GOT3 (cell line): Measurements from ENCODE around the gene ANO6.

Experiments used
- DNase-seq: peaks from one replicate; lab custom pipeline; 2025; ENCODE audit warnings: mixed read lengths; lab: John Stamatoyannopoulos, UW

Gene ANO6

GRCh38 chr12:45279931-45280830 is 64.3 kb downstream of the ANO6 start:
- DNase-seq: no peak

DNA sequence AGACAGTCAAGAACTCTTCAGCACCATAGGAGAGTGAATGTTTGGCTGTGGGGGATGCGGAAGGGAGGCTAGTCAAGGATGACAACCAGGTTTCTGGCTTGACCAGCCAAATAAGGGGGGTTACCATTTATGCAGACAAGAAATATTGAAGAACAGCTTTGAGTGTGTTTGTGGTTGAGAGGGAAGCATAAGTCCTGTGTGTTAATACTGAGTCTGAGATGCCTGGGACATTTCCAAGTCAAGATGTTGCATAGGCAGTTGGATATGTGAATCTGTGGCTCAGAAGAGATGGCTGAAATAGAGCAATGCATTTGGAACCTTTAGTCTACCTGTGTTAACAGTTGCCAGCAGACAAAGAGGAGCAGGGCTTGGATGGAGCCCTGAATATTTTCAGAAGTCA is 66.1 kb downstream of the ANO6 start:
- no peak for DNase-seq

DNA sequence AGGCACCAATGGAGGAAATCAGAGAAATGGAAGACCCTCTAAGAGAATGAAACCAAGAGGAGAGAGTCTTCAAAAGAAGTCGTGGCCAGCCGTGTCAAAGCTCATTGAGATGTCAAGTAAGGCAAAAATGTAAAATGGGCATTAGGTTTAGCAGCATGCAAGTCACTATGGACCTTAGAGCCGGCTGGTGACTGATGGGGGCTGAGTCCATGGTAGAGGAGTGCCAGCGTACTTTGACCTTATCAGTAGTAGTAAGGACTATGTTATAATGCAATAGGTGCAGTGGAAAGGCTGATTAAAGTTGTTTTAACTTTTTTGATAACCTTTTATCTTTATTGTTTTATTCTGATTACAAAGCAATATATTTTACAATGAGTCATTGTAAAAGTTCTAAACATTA is 66.5 kb downstream of the ANO6 start:
- DNase-seq: no peak

DNA sequence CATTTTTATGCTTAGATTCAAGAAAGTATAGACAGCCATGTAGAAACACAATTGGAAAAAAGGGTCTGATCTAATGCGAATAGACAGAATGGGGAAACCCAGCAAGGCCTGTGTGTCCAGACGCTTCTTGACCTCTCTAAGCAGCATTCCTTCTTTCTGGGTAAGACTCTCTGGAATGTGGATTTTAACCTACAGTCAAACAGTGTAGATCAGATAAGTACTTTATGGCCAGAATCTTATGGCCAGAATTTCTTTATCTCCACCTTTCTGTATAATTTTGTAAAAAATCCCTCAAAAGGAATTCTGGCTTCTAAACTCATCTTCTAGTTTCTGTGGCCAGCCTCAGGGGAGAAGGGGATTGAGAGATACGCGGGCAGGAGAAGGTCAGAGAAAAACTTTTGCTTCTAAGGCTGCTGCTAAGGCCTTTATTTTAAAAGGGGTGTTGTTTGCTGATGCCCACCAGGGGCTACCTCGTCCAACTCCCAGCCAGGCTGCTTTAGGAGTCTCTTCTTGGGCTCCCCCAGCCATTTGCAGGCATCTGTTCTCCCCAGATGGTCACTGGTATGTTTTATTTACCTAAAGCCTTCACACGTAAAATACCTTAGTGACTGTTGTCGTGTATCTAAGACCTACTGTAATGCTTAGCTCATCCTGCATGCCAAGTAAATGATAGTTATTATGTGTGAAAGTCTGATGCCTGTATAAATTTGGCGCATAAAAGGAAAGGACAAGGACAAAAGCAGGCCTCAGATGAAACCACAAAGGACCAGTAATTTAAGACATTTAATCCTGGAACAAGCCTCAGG is 68.4 kb downstream of the ANO6 start:
- DNase-seq: no peak

DNA sequence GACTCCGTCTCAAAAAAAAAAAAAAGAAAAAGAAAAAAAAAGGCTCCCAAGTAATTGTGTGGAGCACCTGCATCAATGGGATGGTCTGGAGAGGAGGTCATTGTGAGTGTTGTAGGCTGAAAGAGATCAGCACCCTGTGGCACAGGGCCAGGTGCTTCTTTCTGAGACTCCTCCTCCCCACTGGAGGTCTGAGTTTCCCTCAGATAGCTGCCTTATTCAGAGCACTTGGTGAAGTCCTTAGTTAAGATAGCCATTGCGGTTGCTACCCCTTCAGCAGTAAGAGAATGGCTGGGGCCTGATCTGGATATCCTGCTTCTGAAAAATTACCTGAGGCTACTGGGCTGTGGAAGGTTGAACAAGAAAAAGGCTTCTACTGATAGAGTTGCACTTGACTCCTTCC is 69.8 kb downstream of the ANO6 start:
- no peak for DNase-seq

- DNase-seq: no peak
Measured at GRCh38 chr12:45286621-45287020, 70.7 kb downstream of the ANO6 start.

DNA sequence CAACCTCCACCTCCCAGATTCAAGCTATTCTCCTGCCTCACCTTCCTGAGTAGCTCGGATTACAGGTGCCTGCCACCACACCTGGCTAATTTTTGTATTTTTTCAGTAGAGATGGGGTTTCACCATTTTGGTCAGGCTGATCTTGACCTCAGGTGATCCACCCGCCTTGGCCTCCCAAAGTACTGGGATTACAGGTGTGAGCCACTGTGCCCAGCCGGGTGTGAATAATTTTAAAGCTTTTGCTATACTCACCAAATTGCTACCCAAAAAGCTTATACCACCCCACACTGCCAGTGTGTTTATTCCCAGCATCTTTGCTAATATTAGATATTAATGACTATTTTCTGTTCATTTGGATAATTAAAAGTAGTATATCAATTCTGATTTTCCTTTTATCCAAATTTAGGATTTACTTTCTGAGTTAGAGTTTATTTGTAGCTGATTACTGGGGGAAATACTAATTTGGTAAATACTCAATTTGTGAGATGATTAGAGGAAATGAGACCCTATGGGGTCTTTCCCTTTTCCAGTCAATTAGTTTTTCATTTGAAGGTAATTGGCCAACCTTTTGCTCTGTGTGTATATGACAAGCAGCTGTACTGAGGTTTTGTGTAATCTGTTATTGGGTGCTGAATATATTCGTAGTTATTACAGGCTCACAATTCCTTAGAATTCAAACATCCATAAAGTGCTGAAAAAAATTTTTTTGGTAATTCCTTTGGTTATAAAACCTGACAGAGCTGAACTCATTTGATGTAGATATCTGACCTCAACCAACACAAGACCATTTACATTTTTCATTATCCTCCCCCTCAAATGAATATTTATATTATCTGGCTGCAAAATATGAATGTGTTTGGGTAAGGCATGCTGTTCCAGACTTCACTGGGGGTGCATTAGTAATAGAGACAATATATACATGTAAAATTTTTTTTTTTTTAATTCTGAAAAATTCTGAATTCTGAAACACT is 73.6 kb downstream of the ANO6 start:
- DNase-seq: no peak

- DNase-seq: no peak
Measured at GRCh38 chr12:45290216-45290605, 74.3 kb downstream of the ANO6 start.

GRCh38 chr12:45291518-45291917 is 75.6 kb downstream of the ANO6 start:
- no peak for DNase-seq

- no peak for DNase-seq
Measured at GRCh38 chr12:45292486-45293195, 76.7 kb downstream of the ANO6 start.

- no peak for DNase-seq
Measured at GRCh38 chr12:45294906-45295305, 79.0 kb downstream of the ANO6 start.

- DNase-seq: no peak
Measured at GRCh38 chr12:45296046-45296586, 80.2 kb downstream of the ANO6 start.

DNA sequence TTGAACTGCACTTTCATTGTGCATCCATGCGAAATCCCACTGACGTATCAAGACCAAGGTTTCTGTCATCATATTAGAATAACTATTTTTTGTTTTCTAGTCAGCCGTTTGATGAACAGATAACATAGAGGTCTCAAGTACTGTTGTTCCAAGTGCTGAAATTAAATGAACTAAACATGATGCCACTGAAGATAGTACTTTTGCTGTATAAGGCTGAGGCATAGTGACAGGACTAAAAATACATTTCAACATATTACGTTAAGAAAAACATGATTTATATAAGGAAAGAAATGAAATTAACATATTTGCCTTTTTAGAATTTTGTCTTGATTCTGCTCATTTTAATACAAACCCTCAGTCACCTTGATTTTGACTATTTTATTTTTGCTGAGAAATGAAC is 82.2 kb downstream of the ANO6 start:
- DNase-seq: no peak

- DNase-seq: no peak
Measured at GRCh38 chr12:45298721-45299692, 83.1 kb downstream of the ANO6 start.

- no peak for DNase-seq
Measured at GRCh38 chr12:45302621-45303369, 86.9 kb downstream of the ANO6 start.

DNA sequence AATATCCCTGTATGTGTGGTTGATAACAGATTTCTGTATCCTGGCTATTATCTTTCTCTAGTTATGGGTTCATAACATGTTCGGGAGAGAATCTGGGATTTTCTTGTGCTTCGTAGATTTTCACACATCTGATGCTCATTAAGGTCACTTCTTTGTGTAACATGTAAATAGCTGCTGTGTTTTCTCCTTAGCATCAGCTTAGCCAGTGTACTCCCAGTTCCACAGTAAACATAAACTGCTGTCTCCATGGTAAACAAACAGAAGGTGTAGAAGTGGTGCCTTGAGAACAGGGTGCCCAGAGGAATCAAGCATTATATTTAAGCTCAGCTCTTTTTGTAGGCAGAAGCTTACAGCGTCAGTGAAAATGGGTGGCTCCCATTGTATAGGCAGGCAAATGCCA is 88.0 kb downstream of the ANO6 start:
- DNase-seq: no peak

DNA sequence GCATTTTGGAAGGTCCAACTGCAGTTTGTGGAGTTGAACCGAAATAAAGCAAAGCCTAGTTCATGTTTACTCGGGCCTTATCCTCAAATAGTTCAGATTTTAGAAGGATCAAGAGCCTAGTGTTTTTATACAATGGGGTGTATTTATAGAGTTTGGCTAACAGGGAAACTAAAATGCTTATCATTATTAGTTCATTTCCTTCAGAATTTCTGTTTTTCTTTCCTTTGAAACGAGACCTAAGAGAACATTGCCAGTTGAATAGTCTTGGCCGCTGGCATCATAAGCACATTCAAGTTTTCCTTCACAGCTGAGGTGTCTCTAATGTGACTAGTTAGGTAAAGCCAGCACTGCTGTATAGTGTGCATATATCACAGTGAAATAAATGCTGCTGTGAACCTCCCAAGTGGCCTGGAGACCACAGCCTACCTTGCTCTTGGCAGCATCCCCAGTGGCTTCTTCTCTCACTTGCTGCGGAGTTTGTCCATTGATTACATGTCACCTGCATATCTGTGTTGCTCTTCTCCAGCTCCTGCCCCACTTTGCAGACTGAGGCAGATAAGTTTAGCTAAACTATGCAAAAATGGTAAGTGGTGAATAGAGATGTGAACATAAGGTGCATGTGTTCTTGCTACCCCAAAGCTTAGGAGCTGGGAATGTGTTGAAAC is 88.8 kb downstream of the ANO6 start:
- DNase-seq: no peak

DNA sequence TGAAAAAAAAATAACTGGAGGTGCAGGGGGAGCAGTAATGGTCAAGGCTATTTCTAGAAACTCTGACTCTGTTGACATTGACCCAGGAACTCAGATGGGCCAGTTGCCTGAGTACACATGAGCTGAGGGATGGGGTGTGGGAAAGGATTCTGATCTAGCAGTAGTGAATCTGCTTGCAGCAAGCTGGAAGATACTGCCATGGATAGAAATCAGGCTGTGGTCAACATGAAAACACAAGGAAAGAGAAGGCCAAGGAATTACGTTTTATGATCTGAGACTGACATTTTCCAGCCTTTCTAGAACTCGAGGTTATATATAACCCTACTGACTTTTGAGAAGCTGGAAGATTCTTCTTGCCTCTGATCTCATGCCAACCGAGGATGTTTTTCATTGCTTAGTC is 90.0 kb downstream of the ANO6 start:
- no peak for DNase-seq
